ENCODE data around the gene UBD. TPM values are rescaled to one million over a fixed set of nuclear protein-coding genes. Genes with fewer than 3 reads are reported as not detected.

UBD gene
- total RNA-seq, 1 donor from 2014 or later: 0.93 TPM

DNA sequence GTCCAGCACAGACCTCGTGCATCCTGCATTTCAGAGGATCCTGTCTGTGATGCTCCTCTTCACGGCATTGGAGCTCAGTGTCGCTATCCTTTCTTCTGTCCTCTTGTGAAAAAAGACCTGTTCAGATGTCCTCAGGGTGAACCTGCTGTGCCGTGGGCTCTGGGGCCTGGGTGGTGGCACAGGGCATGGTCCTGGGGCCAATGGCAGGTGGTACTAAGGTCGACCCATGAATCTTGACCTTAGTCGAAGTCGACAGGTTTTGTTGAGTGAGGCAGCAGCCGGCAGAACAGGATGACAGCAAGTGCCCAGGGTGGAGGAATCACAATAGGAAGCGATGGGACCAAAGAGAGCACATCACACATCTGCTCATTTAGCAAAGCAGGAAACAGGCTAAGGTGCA lies 49.8 kb downstream of the UBD start:
- Mint-ChIP-seq H3K4me1 (ENCODE audit: low read depth) (no peaks in the 10 kb centered on the region), H3K27ac (no peak overlapping the region), H3K36me3 (ENCODE audit: low read depth) (no peaks in the 10 kb centered on the region), H3K27me3 (ENCODE audit: insufficient read depth) (peaks cover 10% of the 10 kb centered on the region), H3K4me3 (no peak overlapping the region), H3K9me3 (no peaks in the 10 kb centered on the region)
- no peak for DNase-seq (ENCODE audit: low spot score)
- intact Hi-C loops (cut with micrococcal nuclease): no loop called here

DNA sequence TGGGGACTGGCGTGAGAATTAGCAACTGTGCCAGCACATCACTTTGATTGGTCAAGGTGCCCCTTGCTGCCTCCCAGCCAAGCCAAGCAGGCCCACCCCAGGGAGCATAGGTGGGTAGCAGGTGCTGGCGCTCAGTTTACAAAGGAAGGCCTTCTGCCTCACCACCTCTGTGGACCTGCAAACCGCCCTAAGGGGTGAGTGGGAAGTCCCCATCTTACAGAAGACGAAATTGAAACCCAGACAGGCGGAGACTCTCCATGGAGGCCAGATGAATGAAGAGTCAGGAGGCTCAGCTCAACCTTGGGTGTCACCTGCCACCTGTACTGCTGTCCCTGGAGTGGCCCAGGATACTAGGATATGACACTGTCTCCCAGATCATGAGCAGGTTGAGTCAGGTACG lies 50.3 kb downstream of the UBD start:
- no peak for DNase-seq (ENCODE audit: low spot score)
- no peaks in the 10 kb centered on the region for H3K36me3 Mint-ChIP-seq (ENCODE audit: low read depth)
- intact Hi-C loops (cut with micrococcal nuclease): no loop called here

DNA sequence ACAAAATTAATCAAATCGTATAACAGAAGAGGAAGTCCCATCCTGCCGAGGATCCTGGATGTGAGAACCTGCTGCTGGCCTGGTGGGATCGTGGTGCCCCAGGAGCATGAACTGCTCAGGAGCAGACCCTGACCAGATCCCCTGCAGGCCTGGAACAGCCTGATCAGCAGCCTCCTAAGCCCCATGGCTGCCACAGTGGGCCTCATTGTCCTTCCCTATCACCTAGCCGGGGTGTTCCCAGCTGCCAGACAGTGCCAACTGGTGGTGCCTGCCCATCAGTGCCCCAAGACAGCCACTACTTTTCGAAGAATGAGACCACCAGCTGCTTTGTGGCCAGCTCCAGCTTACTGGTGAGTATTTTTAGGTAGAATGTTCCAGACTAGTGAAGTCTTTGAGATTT lies 52.2 kb downstream of the UBD start:
- DNase-seq (ENCODE audit: low spot score): no peak
- H3K9me3 Mint-ChIP-seq: no peaks in the 10 kb centered on the region
- H3K27me3 Mint-ChIP-seq (ENCODE audit: insufficient read depth): peaks cover 9% of the 10 kb centered on the region
- H3K36me3 Mint-ChIP-seq (ENCODE audit: low read depth): no peaks in the 10 kb centered on the region
- H3K4me1 Mint-ChIP-seq (ENCODE audit: low read depth): no peaks in the 10 kb centered on the region
- intact Hi-C loops (cut with micrococcal nuclease): no loop called here
- no peak overlapping the region for H3K4me3 Mint-ChIP-seq
- no peak overlapping the region for H3K27ac Mint-ChIP-seq

More for the DNA sequence above, 50.3 kb downstream of the UBD start:
- no peak overlapping the region for H3K4me3 Mint-ChIP-seq
- H3K9me3 Mint-ChIP-seq: no peaks in the 10 kb centered on the region
- no peak overlapping the region for H3K27ac Mint-ChIP-seq
- peaks cover 9% of the 10 kb centered on the region for H3K27me3 Mint-ChIP-seq (ENCODE audit: insufficient read depth)
- H3K4me1 Mint-ChIP-seq (ENCODE audit: low read depth): no peaks in the 10 kb centered on the region

DNA sequence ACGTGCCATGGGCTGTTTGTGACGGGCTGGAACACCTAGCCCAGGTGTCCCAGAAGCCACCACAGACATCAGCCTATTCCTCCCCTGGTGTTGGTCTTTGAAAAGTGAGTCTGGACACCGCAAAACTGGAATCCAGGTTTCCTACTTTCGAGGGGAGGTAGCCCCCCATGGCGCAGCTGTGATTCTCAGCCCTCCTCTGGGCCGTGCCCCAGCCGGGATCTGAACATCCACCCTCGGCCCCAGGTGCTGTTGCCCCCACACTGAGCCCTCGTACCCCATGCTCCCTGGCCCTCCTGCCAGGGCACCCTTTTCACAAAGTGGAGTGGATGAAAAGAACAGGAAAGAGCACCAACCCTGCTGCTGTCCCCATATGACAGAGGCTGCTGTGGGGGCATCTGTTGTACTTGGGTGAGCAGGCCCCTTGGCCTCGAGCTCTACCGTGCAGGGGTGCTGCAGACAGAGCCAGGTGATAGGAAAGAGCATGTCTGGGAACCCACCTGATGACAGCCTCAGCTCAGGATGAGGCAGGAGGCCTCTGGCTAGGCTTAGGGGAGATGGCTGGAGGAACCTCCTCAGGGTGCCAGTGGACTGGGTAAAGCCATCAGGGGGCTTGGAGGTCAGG lies 53.0 kb downstream of the UBD start:
- DNase-seq (ENCODE audit: low spot score): no peak
- Mint-ChIP-seq H3K27me3 (ENCODE audit: insufficient read depth) (peaks cover 9% of the 10 kb centered on the region), H3K36me3 (ENCODE audit: low read depth) (no peaks in the 10 kb centered on the region), H3K4me3 (no peak overlapping the region), H3K27ac (no peak overlapping the region), H3K4me1 (ENCODE audit: low read depth) (no peaks in the 10 kb centered on the region), H3K9me3 (no peaks in the 10 kb centered on the region)
- intact Hi-C loops (cut with micrococcal nuclease): no loop called here

DNA sequence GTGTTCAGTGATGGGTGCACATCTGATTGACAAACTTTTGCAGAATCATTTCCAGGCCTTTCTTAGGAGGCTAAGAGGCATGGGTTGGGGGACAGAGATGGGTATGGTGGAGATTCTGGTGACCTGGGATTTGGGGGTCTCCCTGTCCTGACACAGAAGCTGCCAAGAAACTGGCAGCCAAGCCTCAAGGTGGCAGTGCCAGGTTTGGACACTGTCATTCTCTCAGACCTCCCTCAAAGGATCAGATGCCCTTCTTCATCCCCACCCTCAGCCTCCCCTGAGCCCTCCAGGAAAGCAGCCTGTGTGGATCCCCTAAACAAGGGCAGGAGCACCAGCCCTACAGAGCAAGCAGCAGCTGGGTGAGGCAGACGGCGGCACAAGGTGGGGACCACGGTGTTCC lies 53.7 kb downstream of the UBD start:
- Mint-ChIP-seq H3K4me3 (no peak overlapping the region), H3K27me3 (ENCODE audit: insufficient read depth) (peaks cover 9% of the 10 kb centered on the region), H3K9me3 (no peaks in the 10 kb centered on the region), H3K36me3 (ENCODE audit: low read depth) (no peaks in the 10 kb centered on the region), H3K4me1 (ENCODE audit: low read depth) (no peaks in the 10 kb centered on the region), H3K27ac (no peak overlapping the region)
- intact Hi-C loops (cut with micrococcal nuclease): no loop called here
- no peak for DNase-seq (ENCODE audit: low spot score)

Other genes starting within 250 kb of the UBD start
- not detected in 2 replicates for gene OR5V1, start 190.9 kb downstream of the UBD start, total RNA-seq
- gene OR12D3, start 184.4 kb downstream of the UBD start, total RNA-seq: not detected in 2 replicates
- not detected in 2 replicates for gene OR12D2, start 164.1 kb downstream of the UBD start, total RNA-seq
- gene OR12D1, start 144.8 kb downstream of the UBD start, total RNA-seq: not detected in 2 replicates
- gene OR10C1, start 120.4 kb downstream of the UBD start, total RNA-seq: not detected in 2 replicates
- gene OR11A1, start 102.7 kb downstream of the UBD start, total RNA-seq: not detected in 2 replicates
- gene OR2H1, start 102.6 kb downstream of the UBD start, total RNA-seq: not detected in 2 replicates
- gene MAS1L, start 71.8 kb downstream of the UBD start, total RNA-seq: not detected in 2 replicates
- not detected in 2 replicates for gene OR2H2, start 25.4 kb upstream of the UBD start, total RNA-seq
- gene GABBR1, start 73.5 kb upstream of the UBD start, total RNA-seq: 19.8 and 22.6 TPM in 2 replicates
- not detected in 2 replicates for gene MOG, start 97.4 kb upstream of the UBD start, total RNA-seq
- 2.4 and 2.7 TPM in 2 replicates for gene ZFP57, start 121.4 kb upstream of the UBD start, total RNA-seq
- 293 and 314 TPM in 2 replicates for gene HLA-F, start 163.7 kb upstream of the UBD start, total RNA-seq

All from activated T-helper 1 cell treated with anti-CD3 and anti-CD28 coated beads, Interleukin-12 subunit alpha, Interleukin-12 subunit beta, Interleukin-2, Interleukin-4 antibody, amounts not matched to agents 30 ng/mL and 10 ng/mL and 1 ng/mL, durations not matched to agents 14 hours and 24 hours and 36 hours (primary cell).